NOMO-1 (cell line): Measurements from ENCODE around the gene TTC38.
A peak's percentile ranks its signal among the peaks of the same experiment; 100 is the strongest.

Experiments
- DNase-seq, 2 experiments: peaks; one replicate each; lab custom pipeline; 2025; ENCODE audit not compliant: unreplicated experiment in 2 of 2; lab: John Stamatoyannopoulos, UW

TTC38 gene

GRCh38 chr22:46267431-46268279 lies at the start of gene TTC38:
Gene TTC38 (plus strand): TSS chr22:46268008. CDS start chr22:46268040, 32 bp downstream.
- DNase-seq: peak; percentile 50 to 67

GRCh38 chr22:46219636-46220035 lies 48.2 kb upstream of the TTC38 start:
- no peak for DNase-seq

DNA sequence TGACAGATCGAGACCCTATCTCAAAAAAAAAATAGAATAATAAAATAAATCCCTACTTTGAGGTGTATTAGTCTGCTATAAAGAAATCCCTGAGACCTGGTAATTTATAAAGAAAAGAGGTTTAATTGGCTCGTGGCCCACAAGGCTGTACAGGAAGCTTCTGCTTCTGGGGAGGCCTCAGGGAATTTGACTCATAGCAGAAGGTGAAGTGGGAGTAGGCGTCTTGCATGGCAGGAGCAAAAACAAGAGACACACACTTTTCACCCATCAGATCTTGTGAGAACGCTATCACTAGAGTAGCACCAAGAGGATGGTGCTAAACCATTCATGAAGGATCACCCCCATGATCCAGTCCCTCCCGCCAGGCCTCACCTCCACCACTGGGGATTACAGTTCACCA lies 46.9 kb upstream of the TTC38 start:
- DNase-seq: no peak

GRCh38 chr22:46224044-46224897 lies 43.5 kb upstream of the TTC38 start:
- DNase-seq: no peak

- no peak for DNase-seq
Observed at GRCh38 chr22:46224898-46225290, 42.9 kb upstream of the TTC38 start.

DNA sequence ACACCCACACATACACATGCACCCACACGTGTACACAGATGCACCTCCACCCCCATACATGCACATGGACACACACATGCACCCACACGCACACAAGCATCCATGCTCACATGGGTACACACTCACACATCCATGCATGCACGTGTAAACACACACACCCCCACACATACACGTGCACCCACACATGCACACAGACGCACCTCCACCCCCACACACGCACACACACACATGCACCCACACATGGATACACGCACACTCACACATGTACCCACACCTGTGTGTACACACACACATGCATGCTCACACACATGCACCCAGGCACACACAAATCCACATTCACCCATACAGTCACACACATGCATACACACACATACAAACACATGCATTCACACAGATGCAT lies 42.2 kb upstream of the TTC38 start:
- no peak for DNase-seq

GRCh38 chr22:46226577-46226976 lies 41.2 kb upstream of the TTC38 start:
- no peak for DNase-seq

DNA sequence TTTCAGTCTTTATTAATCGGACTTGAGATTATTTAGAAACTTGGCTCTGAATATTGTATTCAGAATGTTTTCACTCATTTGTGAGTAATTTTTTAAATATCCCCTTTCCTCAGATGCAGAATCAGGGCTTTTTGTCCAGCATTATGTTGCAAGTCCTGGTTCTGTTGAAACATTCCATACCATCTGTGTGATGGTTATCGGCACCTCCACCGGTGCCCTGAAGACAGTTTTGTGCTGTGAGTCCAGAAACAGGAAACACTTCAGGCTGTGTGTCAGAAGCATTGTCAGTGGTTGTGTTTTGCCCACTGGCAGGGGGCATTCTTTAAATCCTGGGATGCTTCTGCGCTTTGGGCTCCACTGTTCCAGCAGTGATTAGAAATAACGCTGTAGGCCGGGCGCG lies 38.1 kb upstream of the TTC38 start:
- no peak for DNase-seq

DNA sequence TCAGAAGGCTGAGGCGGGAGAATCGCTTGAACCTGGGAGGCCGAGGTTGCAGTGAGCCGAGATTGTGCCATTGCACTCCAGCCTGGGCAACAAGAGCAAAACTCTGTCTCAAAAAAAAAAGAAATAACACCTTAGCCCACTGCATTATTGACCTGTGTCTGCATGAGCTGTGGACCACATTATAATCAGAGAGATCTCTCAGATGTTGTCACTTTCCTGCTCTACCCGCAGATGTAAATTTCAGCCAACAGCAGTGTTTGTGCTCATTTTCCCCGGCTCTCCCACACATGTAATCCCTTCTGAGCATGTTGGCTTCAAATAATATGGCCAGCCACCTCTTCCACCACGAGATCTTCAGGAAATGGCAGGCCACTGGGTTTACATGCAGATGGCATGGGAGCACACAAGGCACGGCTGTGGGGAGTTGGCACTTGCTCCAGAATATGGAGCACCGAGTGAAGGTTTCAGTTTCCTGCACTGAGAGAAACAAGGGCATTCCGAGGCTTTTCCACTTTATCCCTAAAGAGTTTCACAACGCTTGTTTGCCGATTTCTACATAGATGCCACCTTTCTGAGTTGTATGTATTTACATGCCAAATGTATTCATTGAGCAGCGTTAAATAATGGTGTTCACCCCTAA lies 37.4 kb upstream of the TTC38 start:
- no peak for DNase-seq

DNA sequence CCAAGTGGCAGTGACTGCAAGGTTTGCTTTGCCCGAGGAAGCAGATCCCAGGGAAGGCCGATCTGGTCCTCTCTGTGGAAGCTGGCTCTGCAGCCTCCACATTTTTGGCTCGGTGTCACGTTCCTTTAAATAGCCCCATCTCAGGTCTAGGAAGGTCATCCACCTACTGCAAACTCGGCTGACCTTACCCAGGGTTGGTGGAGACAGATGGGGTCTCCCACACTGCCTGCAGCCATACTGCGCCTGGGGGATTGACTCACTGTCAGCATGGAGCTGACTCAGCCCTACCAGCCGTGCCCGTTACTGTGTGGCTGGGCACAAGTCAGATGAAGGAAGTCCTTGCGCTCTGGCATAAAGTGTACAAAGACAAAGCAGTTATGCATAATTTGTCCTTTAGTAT lies 34.6 kb upstream of the TTC38 start:
- DNase-seq: no peak

- no peak for DNase-seq
Observed at GRCh38 chr22:46234969-46235368, 32.8 kb upstream of the TTC38 start.

- no peak for DNase-seq
Observed at GRCh38 chr22:46237453-46238124, 30.2 kb upstream of the TTC38 start.

GRCh38 chr22:46238541-46238940 lies 29.3 kb upstream of the TTC38 start:
- no peak for DNase-seq

GRCh38 chr22:46239261-46240048 lies 28.4 kb upstream of the TTC38 start:
- no peak for DNase-seq

DNA sequence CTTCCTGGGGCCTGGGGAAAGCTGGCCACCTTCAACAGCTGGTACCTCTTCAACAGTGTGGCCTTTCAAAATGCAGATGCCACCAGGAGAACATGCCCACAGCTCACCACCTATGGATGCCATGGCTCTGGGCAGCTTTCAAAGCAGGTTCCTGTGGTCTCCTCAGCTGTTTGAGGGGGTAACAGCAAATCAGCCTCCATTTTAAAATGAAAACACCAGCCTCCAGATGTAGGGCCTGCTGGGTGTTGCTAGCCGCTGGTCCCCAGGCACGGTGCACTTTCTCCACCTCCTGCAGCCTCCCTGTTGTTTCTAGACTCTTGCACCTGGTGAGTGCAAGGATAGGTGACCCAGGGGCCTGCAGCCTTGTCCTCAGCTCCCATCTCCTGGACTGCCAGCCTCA lies 27.7 kb upstream of the TTC38 start:
- no peak for DNase-seq

- peak in 1 of 2 experiments; percentile 6 for DNase-seq
Observed at GRCh38 chr22:46240506-46240905, 27.3 kb upstream of the TTC38 start.

DNA sequence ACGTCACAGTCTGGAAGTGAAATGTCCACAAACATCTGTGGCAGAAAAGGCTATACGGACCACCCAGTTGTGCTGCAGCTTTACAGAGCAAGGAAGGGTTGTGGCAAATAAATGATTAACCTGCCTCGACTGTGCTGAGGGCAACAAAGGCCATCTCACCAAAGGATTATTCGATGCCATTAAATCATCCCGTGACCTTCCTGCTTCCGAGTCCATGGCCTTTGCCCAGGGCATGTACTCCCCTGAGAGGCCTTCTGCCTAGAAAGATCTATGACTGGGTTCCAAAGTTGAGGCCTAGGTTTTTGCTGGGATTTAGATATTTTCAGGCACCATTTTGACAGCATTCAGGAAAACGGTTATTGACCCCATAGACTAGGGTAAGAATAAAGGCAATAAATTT lies 26.9 kb upstream of the TTC38 start:
- DNase-seq: no peak

DNA sequence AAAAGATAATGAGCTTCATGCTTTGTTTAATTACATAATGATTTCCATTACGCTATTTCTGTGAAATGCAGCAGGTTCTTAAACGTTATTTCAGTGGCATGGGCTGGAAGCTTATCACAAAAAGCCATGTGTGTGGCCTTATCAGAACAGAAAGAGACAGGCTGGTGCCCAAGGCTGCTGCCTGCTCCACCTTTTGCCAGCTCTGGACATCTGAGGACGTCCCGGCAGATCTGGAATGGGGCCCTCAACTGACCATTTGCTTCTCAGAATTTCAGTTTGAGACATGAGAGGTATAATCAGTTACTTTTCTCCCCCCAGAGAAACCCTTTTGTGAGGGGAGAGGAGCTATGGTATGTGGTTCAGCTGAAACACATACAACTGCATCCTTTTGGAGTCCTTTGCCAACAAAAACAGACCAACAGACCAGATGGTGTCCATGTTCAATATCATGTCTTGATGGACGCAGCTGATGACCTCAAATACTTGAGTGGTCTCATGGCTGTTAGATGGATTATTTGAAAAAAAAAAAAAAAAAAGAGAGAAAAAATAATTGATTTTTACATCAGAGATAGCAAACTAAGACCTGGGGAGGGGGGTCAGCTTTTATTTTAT lies 26.3 kb upstream of the TTC38 start:
- DNase-seq: no peak

DNA sequence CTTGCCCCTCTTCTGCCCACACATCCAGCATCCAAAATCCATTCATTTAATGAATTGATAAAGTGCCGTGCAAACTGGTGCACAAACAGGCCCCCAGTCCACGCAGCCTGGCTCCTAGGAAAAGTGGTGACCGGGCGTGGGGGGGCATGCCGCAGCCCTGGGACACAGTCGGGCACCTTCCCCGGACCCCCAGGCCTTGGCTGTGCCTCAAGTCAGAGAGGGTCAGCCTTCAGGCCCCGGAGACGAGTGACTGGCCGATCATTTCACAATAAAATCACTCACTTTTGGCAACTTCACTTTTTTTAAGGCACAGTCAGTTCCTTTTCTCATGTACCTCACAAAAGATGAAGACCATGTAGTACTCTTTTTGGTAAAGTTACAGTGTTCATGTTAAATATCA lies 25.7 kb upstream of the TTC38 start:
- DNase-seq: peak in 1 of 2 experiments; percentile 12

- DNase-seq: no peak
Observed at GRCh38 chr22:46244771-46245170, 23.0 kb upstream of the TTC38 start.
